SK-N-SH (cell line): ENCODE data around the gene FCHSD2. TPM values are rescaled to one million over a fixed set of nuclear protein-coding genes. Genes with fewer than 3 reads are reported as not detected.

ENCODE experiments used
- CTCF ChIA-PET: fragments of 300-600, 350-600 bp; formaldehyde crosslinking; extraction: SDS; loops from one replicate; lab custom pipeline; 2021; lab: Yijun Ruan, JAX
- POLR2A ChIA-PET: fragments of 350-600 bp; sonication (Branson Sonifier 250); formaldehyde crosslinking; extraction: SDS; loops from one replicate; lab custom pipeline; 2020; ENCODE audit warnings: antibody characterized with exemption, inconsistent platforms; lab: Yijun Ruan, JAX
- DNase-seq: peaks from one replicate; pipeline ENCODE4 v3.0.0; 2012
- H2AFZ ChIP-seq: fragments of 200-600 bp; sonication (generic); 2 replicates; pipeline ENCODE4 v1.8.1; 2016; ENCODE audit warnings: antibody characterized with exemption, mild to moderate bottlenecking, low read depth
- H3F3A ChIP-seq: fragments of 200-600 bp; sonication (generic); replicated peaks from 2 replicates; pipeline ENCODE3; 2016; ENCODE audit warnings: antibody characterized with exemption, mild to moderate bottlenecking; ENCODE audit not compliant: insufficient read depth
- H3K27ac ChIP-seq, 2 experiments: fragments of 200-500 bp in 1 of 2; fragments of 200-600 bp in 1 of 2; sonication (Bioruptor generic) in 1 of 2; sonication (generic), shearing (Covaris generic) in 1 of 2; 2 replicates each; pipeline versions ENCODE4 v1.5.1 to v1.6.1; 2014 to 2016; ENCODE audit warnings: low read depth in 2 of 2, inconsistent platforms in 1 of 2, low read length in 1 of 2, mild to moderate bottlenecking in 1 of 2, mixed read lengths in 1 of 2
- H3K27me3 ChIP-seq: fragments of 200-600 bp; sonication (generic), shearing (Covaris generic); 2 replicates; pipeline ENCODE4 v1.6.1; 2016; ENCODE audit warnings: mixed run types; ENCODE audit not compliant: insufficient read depth
- H3K36me3 ChIP-seq, 2 experiments: fragments of 200-500 bp in 1 of 2; fragments of 200-600 bp in 1 of 2; sonication (Bioruptor generic) in 1 of 2; sonication (generic) in 1 of 2; replicated peaks in 1 of 2; 2 replicates each; pipeline versions ENCODE3 to v1.5.1; 2014 to 2016; ENCODE audit warnings: low read length in 1 of 2, mild to moderate bottlenecking in 1 of 2; ENCODE audit not compliant: insufficient read depth in 2 of 2, control insufficient read depth in 1 of 2
- H3K4me1 ChIP-seq, 2 experiments: fragments of 200-500 bp in 1 of 2; fragments of 200-600 bp in 1 of 2; sonication (Bioruptor generic) in 1 of 2; sonication (generic), shearing (Covaris generic) in 1 of 2; 2 replicates each; pipeline versions ENCODE4 v1.5.1 to v1.6.1; 2014 to 2016; ENCODE audit warnings: low read depth in 1 of 2, low read length in 1 of 2, mixed run types in 1 of 2; ENCODE audit not compliant: insufficient read depth in 2 of 2, control insufficient read depth in 1 of 2
- H3K4me2 ChIP-seq: fragments of 200-600 bp; sonication (generic), shearing (Covaris generic); 2 replicates; pipeline ENCODE4 v1.6.1; 2017; ENCODE audit warnings: mixed run types
- H3K4me3 ChIP-seq, 2 experiments: fragments of 200-500 bp in 1 of 2; fragments of 200-600 bp in 1 of 2; sonication (Bioruptor generic) in 1 of 2; sonication (generic), shearing (Covaris generic) in 1 of 2; 2 replicates each; pipeline versions ENCODE4 v1.5.1 to v1.8.1; 2014 to 2016; ENCODE audit warnings: low read depth in 2 of 2, inconsistent platforms in 1 of 2, low read length in 1 of 2, mild to moderate bottlenecking in 1 of 2, mixed read lengths in 1 of 2, moderate library complexity in 1 of 2
- H3K79me2 ChIP-seq: fragments of 200-600 bp; sonication (generic); 2 replicates; pipeline ENCODE4 v1.8.1; 2017; ENCODE audit warnings: mild to moderate bottlenecking; ENCODE audit not compliant: insufficient read depth
- H3K9ac ChIP-seq: fragments of 200-600 bp; sonication (generic); 2 replicates; pipeline ENCODE4 v1.6.1; 2017; ENCODE audit warnings: mixed run types
- H3K9me2 ChIP-seq: fragments of 200-600 bp; sonication (generic); 2 replicates; pipeline ENCODE4 v1.6.1; 2017; ENCODE audit warnings: mixed run types
- H3K9me3 ChIP-seq: fragments of 200-600 bp; sonication (generic); 2 replicates; pipeline ENCODE4 v1.6.1; 2017; ENCODE audit warnings: mixed run types, mild to moderate bottlenecking, moderate library complexity
- H4K20me1 ChIP-seq: fragments of 200-600 bp; sonication (generic); 2 replicates; pipeline ENCODE4 v1.6.1; 2017; ENCODE audit warnings: mild to moderate bottlenecking, mixed run types; ENCODE audit not compliant: insufficient read depth
- CHD2 ChIP-seq: fragments of 150-350 bp; IDR thresholded peaks from 2 replicates; pipeline ENCODE4 v1.6.1; 2018; ENCODE audit warnings: low read length; ENCODE audit not compliant: partially characterized antibody
- NFIC ChIP-seq: IDR thresholded peaks from 2 replicates; pipeline ENCODE4 v1.4.0; 2012; ENCODE audit warnings: borderline replicate concordance
- POLR2AphosphoS5 ChIP-seq: IDR thresholded peaks from 2 replicates; pipeline ENCODE4 v1.6.1; 2012; ENCODE audit warnings: low read depth, low read length
- RAD21 ChIP-seq: IDR thresholded peaks from 2 replicates; pipeline ENCODE4 v1.6.1; 2012; ENCODE audit warnings: mild to moderate bottlenecking, low read length
- RFX5 ChIP-seq: IDR thresholded peaks from 2 replicates; pipeline ENCODE4 v1.6.1; 2012; ENCODE audit warnings: mild to moderate bottlenecking, improper control_type of control experiment, low read length
- RXRA ChIP-seq: IDR thresholded peaks from 2 replicates; pipeline ENCODE4 v1.4.0; 2012; ENCODE audit warnings: low read depth, mild to moderate bottlenecking, borderline replicate concordance
- SIN3A ChIP-seq: IDR thresholded peaks from 2 replicates; pipeline ENCODE4 v1.6.1; 2012; ENCODE audit warnings: low read depth, mild to moderate bottlenecking, low read length, moderate library complexity, borderline replicate concordance
- SMC3 ChIP-seq: IDR thresholded peaks from 2 replicates; pipeline ENCODE4 v1.6.1; 2012; ENCODE audit warnings: low read depth, low read length, improper control_type of control experiment
- TAF1 ChIP-seq: IDR thresholded peaks from 2 replicates; pipeline ENCODE4 v1.6.1; 2012; ENCODE audit warnings: low read depth, mild to moderate bottlenecking, low read length, moderate library complexity, borderline replicate concordance
- TCF12 ChIP-seq: IDR thresholded peaks from 2 replicates; pipeline ENCODE4 v1.4.0; 2012
- WGBS: methylation state at CpG from one replicate; pipeline ENCODE4 v1.1.6; 2017; ENCODE audit warnings: low lambda C conversion rate; 5-methylcytosine and 5-hydroxymethylcytosine counted together
- polyA plus RNA-seq, 3 experiments: library from polyadenylated mRNA; depleted of rRNA; stranded (reverse); fragments of >200 nt; gene quantifications; 2 replicates each; pipeline ENCODE4 v1.2.3, GENCODE V29; 2012
- TF ChIP-seq, protein P1 (sequence below): IDR thresholded peaks from 2 replicates; pipeline ENCODE4 v1.4.0; 2012; ENCODE audit warnings: low read depth, borderline replicate concordance
- TF ChIP-seq, protein P2 (sequence below): IDR thresholded peaks from 2 replicates; pipeline ENCODE4; 2012
- TF ChIP-seq, protein P3 (sequence below): IDR thresholded peaks from 2 replicates; pipeline ENCODE4 v1.6.1; 2012; ENCODE audit warnings: mild to moderate bottlenecking, low read depth, low read length, moderate library complexity
- TF ChIP-seq, protein P4 (sequence below): IDR thresholded peaks from 2 replicates; pipeline ENCODE4 v1.4.0; 2012; ENCODE audit warnings: low read depth
- TF ChIP-seq, protein P5 (sequence below): fragments of 200-600 bp; sonication (generic); IDR thresholded peaks from 2 replicates; pipeline ENCODE4 v1.6.1; 2017; ENCODE audit warnings: antibody characterized with exemption, mild to moderate bottlenecking, moderate library complexity

Gene FCHSD2
- polyA plus RNA-seq, 1 of the 3 experiments (the other 2 are of a cell fraction) = 10.4 TPM

DNA sequence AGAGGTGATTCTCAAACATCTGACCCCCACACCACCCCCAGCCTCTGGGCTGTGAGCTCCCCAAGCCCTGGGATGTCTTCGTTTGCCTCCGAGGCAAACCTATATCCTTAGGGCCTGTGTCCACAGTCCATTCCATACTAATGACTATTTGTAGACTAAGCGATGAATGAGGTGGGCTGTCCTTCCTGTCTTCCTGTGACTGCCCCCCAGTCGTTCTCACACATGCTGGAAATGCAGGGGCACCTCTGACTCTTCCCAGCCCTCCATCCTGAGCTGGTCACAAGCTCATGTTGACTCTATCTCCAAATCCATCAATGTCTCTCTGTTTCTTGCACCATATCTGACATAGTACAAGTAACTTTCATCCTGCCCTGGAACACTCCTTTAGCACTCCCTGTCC lies 323.1 kb downstream of the FCHSD2 start:
- no peaks in the 10 kb centered on the region for H4K20me1 ChIP-seq
- POLR2A ChIA-PET = interaction anchor here (0.6 kb wide), 1 partner anchor 10 kb away, joined by 3 read pairs; no protein-coding TSS in a partner anchor
- no peak overlapping the region for H3K4me3 ChIP-seq
- H3K4me2 ChIP-seq = no peak overlapping the region
- H3K4me1 ChIP-seq = peaks cover 13 to 37% of the 10 kb centered on the region in 2 experiments; a peak in 2 of 4 replicates
- no peak overlapping the region for H3K9ac ChIP-seq
- CTCF ChIA-PET = interaction anchor here (1.2 to 2.0 kb wide), 3 partner anchors 94 to 359 kb away, joined by 3 to 5 read pairs (median 4); partner anchors contain the start of gene FCHSD2
- DNase-seq = no peak
- no peak for TF ChIP-seq CHD2
- no peak for TF ChIP-seq SMC3
- TF ChIP-seq TAF1 = no peak
- TF ChIP-seq, protein P1, sequence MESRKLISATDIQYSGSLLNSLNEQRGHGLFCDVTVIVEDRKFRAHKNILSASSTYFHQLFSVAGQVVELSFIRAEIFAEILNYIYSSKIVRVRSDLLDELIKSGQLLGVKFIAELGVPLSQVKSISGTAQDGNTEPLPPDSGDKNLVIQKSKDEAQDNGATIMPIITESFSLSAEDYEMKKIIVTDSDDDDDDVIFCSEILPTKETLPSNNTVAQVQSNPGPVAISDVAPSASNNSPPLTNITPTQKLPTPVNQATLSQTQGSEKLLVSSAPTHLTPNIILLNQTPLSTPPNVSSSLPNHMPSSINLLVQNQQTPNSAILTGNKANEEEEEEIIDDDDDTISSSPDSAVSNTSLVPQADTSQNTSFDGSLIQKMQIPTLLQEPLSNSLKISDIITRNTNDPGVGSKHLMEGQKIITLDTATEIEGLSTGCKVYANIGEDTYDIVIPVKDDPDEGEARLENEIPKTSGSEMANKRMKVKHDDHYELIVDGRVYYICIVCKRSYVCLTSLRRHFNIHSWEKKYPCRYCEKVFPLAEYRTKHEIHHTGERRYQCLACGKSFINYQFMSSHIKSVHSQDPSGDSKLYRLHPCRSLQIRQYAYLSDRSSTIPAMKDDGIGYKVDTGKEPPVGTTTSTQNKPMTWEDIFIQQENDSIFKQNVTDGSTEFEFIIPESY = no peak
- TF ChIP-seq, protein P2, sequence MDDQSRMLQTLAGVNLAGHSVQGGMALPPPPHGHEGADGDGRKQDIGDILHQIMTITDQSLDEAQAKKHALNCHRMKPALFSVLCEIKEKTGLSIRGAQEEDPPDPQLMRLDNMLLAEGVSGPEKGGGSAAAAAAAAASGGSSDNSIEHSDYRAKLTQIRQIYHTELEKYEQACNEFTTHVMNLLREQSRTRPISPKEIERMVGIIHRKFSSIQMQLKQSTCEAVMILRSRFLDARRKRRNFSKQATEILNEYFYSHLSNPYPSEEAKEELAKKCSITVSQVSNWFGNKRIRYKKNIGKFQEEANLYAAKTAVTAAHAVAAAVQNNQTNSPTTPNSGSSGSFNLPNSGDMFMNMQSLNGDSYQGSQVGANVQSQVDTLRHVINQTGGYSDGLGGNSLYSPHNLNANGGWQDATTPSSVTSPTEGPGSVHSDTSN = no peak
- no peak for TF ChIP-seq TCF12
- no peak for TF ChIP-seq RFX5
- TF ChIP-seq, protein P3, sequence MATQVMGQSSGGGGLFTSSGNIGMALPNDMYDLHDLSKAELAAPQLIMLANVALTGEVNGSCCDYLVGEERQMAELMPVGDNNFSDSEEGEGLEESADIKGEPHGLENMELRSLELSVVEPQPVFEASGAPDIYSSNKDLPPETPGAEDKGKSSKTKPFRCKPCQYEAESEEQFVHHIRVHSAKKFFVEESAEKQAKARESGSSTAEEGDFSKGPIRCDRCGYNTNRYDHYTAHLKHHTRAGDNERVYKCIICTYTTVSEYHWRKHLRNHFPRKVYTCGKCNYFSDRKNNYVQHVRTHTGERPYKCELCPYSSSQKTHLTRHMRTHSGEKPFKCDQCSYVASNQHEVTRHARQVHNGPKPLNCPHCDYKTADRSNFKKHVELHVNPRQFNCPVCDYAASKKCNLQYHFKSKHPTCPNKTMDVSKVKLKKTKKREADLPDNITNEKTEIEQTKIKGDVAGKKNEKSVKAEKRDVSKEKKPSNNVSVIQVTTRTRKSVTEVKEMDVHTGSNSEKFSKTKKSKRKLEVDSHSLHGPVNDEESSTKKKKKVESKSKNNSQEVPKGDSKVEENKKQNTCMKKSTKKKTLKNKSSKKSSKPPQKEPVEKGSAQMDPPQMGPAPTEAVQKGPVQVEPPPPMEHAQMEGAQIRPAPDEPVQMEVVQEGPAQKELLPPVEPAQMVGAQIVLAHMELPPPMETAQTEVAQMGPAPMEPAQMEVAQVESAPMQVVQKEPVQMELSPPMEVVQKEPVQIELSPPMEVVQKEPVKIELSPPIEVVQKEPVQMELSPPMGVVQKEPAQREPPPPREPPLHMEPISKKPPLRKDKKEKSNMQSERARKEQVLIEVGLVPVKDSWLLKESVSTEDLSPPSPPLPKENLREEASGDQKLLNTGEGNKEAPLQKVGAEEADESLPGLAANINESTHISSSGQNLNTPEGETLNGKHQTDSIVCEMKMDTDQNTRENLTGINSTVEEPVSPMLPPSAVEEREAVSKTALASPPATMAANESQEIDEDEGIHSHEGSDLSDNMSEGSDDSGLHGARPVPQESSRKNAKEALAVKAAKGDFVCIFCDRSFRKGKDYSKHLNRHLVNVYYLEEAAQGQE = no peak
- no peak for TF ChIP-seq SIN3A
- no peak for TF ChIP-seq RAD21
- no peak for TF ChIP-seq NFIC
- no peak for TF ChIP-seq RXRA
- no peak for TF ChIP-seq POLR2AphosphoS5
- TF ChIP-seq, protein P4, sequence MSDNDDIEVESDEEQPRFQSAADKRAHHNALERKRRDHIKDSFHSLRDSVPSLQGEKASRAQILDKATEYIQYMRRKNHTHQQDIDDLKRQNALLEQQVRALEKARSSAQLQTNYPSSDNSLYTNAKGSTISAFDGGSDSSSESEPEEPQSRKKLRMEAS = no peak
- TF ChIP-seq, protein P5, sequence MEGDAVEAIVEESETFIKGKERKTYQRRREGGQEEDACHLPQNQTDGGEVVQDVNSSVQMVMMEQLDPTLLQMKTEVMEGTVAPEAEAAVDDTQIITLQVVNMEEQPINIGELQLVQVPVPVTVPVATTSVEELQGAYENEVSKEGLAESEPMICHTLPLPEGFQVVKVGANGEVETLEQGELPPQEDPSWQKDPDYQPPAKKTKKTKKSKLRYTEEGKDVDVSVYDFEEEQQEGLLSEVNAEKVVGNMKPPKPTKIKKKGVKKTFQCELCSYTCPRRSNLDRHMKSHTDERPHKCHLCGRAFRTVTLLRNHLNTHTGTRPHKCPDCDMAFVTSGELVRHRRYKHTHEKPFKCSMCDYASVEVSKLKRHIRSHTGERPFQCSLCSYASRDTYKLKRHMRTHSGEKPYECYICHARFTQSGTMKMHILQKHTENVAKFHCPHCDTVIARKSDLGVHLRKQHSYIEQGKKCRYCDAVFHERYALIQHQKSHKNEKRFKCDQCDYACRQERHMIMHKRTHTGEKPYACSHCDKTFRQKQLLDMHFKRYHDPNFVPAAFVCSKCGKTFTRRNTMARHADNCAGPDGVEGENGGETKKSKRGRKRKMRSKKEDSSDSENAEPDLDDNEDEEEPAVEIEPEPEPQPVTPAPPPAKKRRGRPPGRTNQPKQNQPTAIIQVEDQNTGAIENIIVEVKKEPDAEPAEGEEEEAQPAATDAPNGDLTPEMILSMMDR = no peak
- no peaks in the 10 kb centered on the region for H3K9me3 ChIP-seq
- WGBS = 71% methylated on average over 4 of the region's 4 CpGs
- no peaks in the 10 kb centered on the region for H3K79me2 ChIP-seq
- no peak overlapping the region for H2AFZ ChIP-seq
- H3F3A ChIP-seq = no peaks in the 10 kb centered on the region
- H3K9me2 ChIP-seq = no peaks in the 10 kb centered on the region
- H3K27ac ChIP-seq = no peak overlapping the region
- H3K36me3 ChIP-seq = no peaks in the 10 kb centered on the region
- H3K27me3 ChIP-seq = no peaks in the 10 kb centered on the region
